ENCODE data around the gene MBP.
A peak's percentile ranks its signal among the peaks of the same experiment; 100 is the strongest.

Gene MBP

DNA sequence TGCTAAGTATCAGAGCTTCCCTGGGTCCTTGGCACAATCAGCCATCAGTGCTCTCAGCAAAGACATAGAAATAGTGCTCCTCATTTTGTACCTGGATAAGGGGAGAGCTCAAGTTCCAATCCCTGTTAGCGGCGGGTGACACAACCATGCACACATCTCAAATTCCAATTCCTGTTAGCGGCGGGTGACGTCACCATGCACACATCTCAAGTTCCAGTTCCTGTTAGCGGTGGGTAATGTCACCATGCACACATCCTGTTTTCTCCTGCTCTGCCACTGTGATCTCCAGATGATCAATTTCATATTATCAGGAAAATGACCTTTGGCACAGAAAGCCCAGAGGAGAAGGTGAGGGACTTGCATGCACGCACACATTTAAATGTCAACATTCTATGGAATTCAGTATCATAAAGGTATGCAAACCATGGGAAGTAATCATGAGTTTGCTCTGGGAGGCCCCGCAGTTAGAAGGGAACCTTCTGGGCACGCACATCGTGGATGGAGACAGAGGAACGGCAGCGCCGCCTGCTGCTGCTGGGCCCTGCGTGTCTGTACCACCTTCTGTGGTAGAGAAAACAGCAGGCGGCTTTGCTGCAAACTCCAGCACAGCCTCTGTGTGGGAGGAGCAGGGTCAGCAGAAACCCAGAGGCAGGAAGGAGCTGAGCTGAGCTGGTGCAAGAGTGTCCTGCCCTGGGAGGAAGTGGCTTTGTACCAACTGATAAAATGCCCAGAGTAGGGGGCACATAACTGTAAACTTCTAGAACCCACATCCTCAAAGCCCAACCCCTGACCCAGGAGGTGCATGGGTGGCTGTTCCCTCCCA lies 77.8 kb downstream of the MBP start:
- FAIRE-seq (peak; percentile 33), DNase-seq (ENCODE audit: insufficient read length, low spot score) (peak; percentile 80)

DNA sequence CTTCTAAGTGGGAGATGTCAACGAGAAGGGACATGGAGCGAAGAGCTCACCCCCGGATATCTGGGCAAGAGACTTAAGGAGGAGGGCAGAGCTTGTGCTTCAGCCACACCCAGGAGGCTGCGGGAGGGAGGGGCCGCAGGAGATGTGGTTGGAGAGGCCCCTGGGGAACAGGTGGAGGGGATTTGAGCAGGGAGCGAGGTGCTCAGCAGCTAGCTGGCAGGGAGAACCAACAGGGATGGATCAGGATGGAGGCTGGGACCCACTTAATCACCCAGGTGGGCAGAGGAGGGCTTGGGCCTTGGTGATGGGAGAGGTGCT lies 78.3 kb downstream of the MBP start:
- DNase-seq (ENCODE audit: insufficient read length, low spot score) (no peak), FAIRE-seq (no peak)

DNA sequence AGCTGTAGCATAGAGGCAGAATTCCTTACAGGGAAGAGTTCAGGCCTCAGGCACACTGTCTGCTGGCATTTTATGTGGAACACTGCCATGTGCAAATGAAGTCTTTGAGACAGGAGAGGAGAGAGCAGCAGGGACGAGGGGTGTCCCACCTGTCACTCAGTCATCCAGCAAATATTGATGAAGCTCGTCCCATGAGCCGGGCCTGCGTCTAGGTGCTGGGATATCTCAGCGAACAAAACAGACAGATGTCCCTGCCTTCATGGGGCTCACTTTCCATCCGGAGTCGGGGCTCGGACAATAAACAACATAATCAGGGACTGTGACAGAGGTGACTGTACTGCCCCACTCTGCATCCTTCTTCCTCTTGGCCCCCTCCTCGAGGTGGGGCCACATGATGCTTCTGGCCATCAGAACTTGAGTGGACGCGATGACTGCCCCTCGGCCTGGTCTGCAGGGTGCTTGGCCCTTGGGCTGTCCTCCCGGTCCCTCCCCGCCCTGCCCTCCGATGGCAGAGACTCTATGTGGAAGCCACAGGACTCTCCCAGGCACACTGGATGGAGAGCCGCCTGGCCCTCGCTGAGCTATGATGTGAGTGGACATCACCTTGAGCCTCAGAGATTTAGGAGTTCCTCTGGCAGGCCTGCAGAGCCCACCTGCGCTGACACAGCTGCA lies 78.8 kb downstream of the MBP start:
- DNase-seq (ENCODE audit: insufficient read length, low spot score), result no peak
- no peak for FAIRE-seq

DNA sequence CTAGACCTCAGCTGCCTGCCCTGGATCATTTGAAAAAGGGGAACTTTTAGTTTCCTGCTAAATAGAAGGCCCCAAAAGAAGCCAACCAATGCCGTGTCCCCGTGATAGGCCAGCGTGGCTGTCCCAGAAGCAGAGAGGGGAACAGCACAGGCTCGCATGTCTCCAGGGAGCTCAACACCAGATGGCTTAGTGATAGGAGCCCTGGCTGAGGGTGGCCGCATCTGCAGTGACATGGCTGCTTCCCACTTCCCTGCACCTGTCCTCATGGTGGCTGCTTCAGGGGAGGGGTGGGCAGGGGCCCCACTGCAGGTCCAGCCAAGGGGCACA lies 79.6 kb downstream of the MBP start:
- FAIRE-seq, result no peak

DNA sequence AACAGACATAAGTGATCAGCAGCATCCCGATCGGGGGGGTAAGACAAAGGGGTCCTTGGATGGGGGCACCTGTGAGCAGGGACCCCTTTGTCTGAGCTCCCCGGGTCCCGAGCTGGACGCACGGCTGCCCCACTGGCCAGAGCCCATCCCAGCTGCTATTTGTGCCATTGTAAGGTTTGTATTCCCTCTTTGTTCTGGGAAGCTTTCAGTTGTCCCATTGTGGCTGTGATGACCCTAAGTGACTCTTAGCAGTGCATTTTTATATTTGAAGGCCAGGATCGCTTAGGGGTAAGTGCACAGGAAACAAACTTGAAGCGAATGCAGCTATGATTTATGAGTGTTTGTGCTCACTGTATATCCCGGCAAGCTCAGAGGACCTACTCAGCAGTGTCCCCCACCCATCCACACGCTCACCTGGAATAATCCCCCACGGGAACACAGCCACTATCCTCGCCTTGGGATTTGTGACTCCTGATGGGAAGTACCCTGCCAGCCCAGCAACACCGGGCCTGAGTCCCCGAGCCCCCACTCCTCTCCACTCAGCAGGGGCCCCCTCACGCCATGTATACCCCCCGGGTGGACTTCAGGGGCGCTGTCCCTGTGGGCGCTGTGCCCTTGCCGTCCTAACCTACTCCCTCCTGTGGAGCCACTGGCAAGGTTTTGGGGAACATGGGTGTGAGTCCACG lies 80.1 kb downstream of the MBP start:
- no peak for FAIRE-seq
- no peak for DNase-seq (ENCODE audit: insufficient read length, low spot score)

More for the DNA sequence above, 79.6 kb downstream of the MBP start:
- DNase-seq (ENCODE audit: insufficient read length, low spot score), result no peak

DNA sequence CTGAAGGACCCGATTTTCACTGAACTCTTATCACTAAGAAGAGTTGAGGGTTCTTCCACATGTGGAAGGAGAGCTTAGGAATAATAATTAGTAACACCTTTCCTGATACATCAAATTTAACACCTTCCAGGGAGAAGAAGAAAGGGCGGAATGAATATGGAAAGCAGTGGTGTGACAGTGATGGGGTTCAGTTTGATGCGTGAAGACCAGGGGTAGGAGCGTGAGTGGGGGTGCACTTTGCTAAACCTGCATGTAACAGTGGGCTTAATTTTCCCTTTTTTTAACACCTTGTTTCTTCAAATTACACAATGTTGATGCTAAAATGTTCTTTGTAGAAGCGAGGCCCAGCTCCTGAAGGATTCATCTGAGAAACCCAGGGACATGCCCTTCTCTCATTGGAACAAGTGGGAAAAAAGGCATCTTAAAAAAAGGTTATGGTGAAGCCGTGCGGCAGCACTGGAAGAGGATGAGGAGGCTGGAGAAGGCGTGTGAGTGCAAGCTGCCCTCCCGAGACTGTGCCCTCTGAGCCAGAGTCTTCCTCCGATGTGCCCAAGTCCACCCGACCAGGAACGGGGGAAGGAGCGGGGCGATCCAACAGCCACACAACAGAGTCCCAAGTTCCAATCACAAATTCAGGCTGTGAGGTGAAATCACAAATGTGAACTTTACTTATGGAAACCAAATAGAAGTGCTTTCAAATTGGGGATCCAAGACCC lies 80.8 kb downstream of the MBP start:
- FAIRE-seq, result no peak

DNA sequence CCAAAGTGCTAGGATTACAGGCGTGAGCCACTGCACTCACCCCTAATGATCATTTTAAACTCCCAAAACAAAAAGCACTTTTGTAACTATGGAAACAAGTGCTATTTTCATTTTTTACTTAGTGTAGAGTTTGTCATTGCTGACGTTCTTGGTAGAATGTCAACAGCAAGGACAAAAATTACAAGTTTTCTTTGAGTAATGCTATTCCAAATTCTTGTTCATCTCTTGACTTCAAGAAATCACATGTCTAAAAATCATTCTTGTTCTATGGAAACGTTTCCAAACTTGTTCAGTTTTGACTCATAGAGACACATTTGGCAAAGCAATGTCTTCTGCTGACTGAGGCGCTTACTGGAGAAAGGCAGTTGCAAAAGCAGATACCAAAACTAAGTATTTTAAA lies 82.6 kb downstream of the MBP start:
- no peak for FAIRE-seq
- DNase-seq (ENCODE audit: insufficient read length, low spot score), result no peak

More for the DNA sequence above, 80.8 kb downstream of the MBP start:
- DNase-seq (ENCODE audit: insufficient read length, low spot score), result no peak

DNA sequence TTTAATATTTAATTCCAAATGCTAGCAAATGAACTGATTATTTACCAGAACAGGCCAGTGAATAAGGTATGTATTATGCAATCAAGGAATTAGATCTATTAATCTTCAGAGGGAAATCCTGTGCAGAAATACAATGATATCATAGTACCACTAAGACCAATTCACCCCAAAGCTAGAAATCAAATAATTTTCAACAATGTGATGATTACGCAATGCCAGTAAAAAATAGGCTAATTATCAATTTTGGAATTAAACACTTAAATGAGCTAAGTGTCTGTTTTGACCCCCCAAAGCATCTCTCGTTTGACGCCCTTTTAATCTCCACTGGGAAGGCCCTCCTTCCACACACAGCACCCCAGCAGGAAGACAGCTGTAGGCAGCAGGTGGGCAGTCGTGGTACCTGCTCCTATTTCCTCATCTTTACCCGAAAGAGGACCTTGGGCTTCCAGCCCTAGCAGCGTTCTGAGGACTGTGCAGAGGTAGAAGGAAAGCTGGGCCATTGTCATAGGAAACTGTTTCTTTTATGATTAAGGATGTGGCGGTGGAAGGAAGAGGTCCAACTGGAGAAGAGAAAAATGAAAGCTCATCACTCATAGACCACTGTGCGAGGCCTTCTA lies 84.7 kb downstream of the MBP start:
- DNase-seq (ENCODE audit: insufficient read length, low spot score), result no peak
- no peak for FAIRE-seq

DNA sequence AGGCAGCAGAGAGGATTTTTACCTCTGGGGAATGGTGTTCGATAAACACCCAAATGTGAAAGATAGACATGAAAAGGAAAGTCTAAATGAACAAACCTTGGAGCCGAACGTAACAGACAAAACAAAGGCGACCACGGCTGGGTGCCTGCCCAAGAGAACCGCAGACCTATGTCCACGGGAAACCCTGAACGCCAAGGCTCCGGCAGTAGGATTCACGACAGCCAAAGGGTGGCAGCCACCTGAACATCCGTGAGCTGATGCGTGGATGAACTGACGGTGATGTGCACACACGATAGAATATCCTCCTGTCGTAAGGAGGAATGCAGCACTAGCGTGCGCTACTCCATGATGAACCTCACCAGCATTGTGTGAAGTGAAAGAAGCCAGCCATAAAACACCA lies 85.6 kb downstream of the MBP start:
- DNase-seq (ENCODE audit: insufficient read length, low spot score), result no peak
- no peak for FAIRE-seq

- DNase-seq (ENCODE audit: insufficient read length, low spot score) (no peak), FAIRE-seq (no peak)
Measured at GRCh38 chr18:77046409-77046808, 86.2 kb downstream of the MBP start.

GRCh38 chr18:77045677-77046076 lies 86.9 kb downstream of the MBP start:
- FAIRE-seq, result no peak
- DNase-seq (ENCODE audit: insufficient read length, low spot score), result no peak

GRCh38 chr18:77044866-77045664 lies 87.5 kb downstream of the MBP start:
- FAIRE-seq, result no peak
- no peak for DNase-seq (ENCODE audit: insufficient read length, low spot score)

- DNase-seq (ENCODE audit: insufficient read length, low spot score) (no peak), FAIRE-seq (no peak)
Measured at GRCh38 chr18:77043541-77044280, 88.9 kb downstream of the MBP start.

GRCh38 chr18:77042583-77042982 lies 90.0 kb downstream of the MBP start:
- DNase-seq (ENCODE audit: insufficient read length, low spot score), result no peak

GRCh38 chr18:77039196-77040130 lies 93.1 kb downstream of the MBP start:
- FAIRE-seq (no peak), DNase-seq (ENCODE audit: insufficient read length, low spot score) (no peak)

More at GRCh38 chr18:77042583-77042982, 90.0 kb downstream of the MBP start:
- FAIRE-seq, result no peak

GRCh38 chr18:77038182-77038858 lies 94.3 kb downstream of the MBP start:
- FAIRE-seq (no peak), DNase-seq (ENCODE audit: insufficient read length, low spot score) (no peak)

DNA sequence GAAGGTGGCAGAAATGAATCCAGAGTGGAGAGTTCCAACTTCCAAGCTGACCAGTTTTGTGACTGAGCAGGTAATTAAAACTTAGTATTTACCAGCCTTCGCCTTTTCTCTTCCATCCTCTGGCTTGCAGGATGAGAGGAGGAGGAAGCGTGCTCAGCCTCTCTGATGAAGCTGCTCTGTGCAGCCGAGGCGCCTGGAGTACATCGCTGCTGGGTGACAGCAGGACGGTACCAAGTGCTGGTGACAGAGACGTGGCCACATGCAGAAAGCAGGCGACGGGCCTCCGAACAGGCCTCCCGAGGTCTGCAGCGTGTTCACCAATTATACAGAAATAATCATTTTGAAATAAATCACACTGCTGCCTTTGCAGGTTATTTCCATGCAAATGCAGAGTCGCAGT lies 95.0 kb downstream of the MBP start:
- FAIRE-seq (no peak), DNase-seq (ENCODE audit: insufficient read length, low spot score) (no peak)

Data from HTR-8/SVneo (cell line).